ENCODE data around the gene SLC6A8.

- TF ChIP-seq GATA2 (IDR thresholded peaks at IDR 0.05; ENCODE audit: low read depth, low read length) (no peak), GATA3 (IDR thresholded peaks at IDR 0.05; ENCODE audit: low read depth, low read length) (no peak)
Observed at GRCh38 chrX:153657161-153657560, 30.6 kb upstream of the SLC6A8 start.

Measured in SH-SY5Y (cell line).